Immature natural killer cell (primary cell): ENCODE results near the gene NTM. TPM values are rescaled to one million over a fixed set of nuclear protein-coding genes. Genes with fewer than 3 reads are reported as not detected.

Source experiments
- DNase-seq, 3 donors: peaks; one replicate each; pipeline ENCODE4 v3.0.0; 2022; ENCODE audit warnings: mixed read lengths in 1 of 3
- H3K27ac Mint-ChIP-seq, 6 donors: one replicate each; pipeline ENCODE4 v1.8.0; 2020; ENCODE audit warnings: mixed read lengths in 6 of 6, mild to moderate bottlenecking in 5 of 6, inconsistent platforms in 4 of 6, moderate library complexity in 3 of 6
- H3K27me3 Mint-ChIP-seq, 3 donors: one replicate each; pipeline ENCODE4 v1.8.0; 2020 to 2021; ENCODE audit warnings: low read depth in 3 of 3, mild to moderate bottlenecking in 3 of 3, mixed read lengths in 3 of 3, moderate library complexity in 3 of 3, inconsistent platforms in 1 of 3
- H3K36me3 Mint-ChIP-seq, 3 donors: one replicate each; pipeline ENCODE4 v1.8.0; 2020; ENCODE audit warnings: mixed read lengths in 3 of 3, inconsistent platforms in 2 of 3, mild to moderate bottlenecking in 2 of 3
- H3K4me1 Mint-ChIP-seq, 2 donors: one replicate each; pipeline ENCODE4 v1.8.0; 2020; ENCODE audit warnings: inconsistent platforms in 2 of 2, mild to moderate bottlenecking in 2 of 2, mixed read lengths in 2 of 2, moderate library complexity in 1 of 2
- H3K4me3 Mint-ChIP-seq, 5 donors: one replicate each; pipeline ENCODE4 v1.8.0; 2020; ENCODE audit warnings: mild to moderate bottlenecking in 5 of 5, mixed read lengths in 5 of 5, inconsistent platforms in 3 of 5, moderate library complexity in 3 of 5
- H3K9me3 Mint-ChIP-seq, 6 donors: one replicate each; pipeline ENCODE4 v1.8.0; 2020; ENCODE audit warnings: mild to moderate bottlenecking in 6 of 6, mixed read lengths in 6 of 6, inconsistent platforms in 4 of 6, moderate library complexity in 3 of 6
- polyA plus RNA-seq, 3 donors: library from polyadenylated mRNA; unstranded; fragments of 300-500 nt; fragmentation: Illumina TruSeq; gene quantifications; one replicate each; pipeline ENCODE4 v1.2.3, GENCODE V29; 2021

Gene NTM
- polyA plus RNA-seq, 3 donors from 2014 or later, result not detected

- Mint-ChIP-seq H3K4me1 (no peaks in the 10 kb centered on the region), H3K9me3 (peaks cover 0 to 12% (median 3%) of the 10 kb centered on the region in 6 donors), H3K36me3 (no peaks in the 10 kb centered on the region), H3K27me3 (peaks cover 1 to 6% (median 2%) of the 10 kb centered on the region in 3 donors), H3K4me3 (no peak overlapping the region), H3K27ac (no peak overlapping the region)
- DNase-seq, result no peak
Measured at GRCh38 chr11:132154781-132155180, 784.4 kb downstream of the NTM start.

GRCh38 chr11:132158091-132158490 is 787.7 kb downstream of the NTM start:
- no peak overlapping the region for H3K27ac Mint-ChIP-seq
- peaks cover 1 to 6% (median 2%) of the 10 kb centered on the region in 3 donors for H3K27me3 Mint-ChIP-seq
- H3K4me1 Mint-ChIP-seq, result no peaks in the 10 kb centered on the region
- H3K36me3 Mint-ChIP-seq, result no peaks in the 10 kb centered on the region
- H3K4me3 Mint-ChIP-seq, result peak overlapping the region in 1 of 5 donors; percentile 15
- H3K9me3 Mint-ChIP-seq, result peaks cover 0 to 10% (median 7%) of the 10 kb centered on the region in 6 donors
- DNase-seq, result no peak

- Mint-ChIP-seq H3K9me3 (peaks cover 0 to 10% (median 7%) of the 10 kb centered on the region in 6 donors), H3K27me3 (peaks cover 1 to 6% (median 2%) of the 10 kb centered on the region in 3 donors), H3K4me3 (no peak overlapping the region), H3K27ac (no peak overlapping the region), H3K36me3 (no peaks in the 10 kb centered on the region), H3K4me1 (no peaks in the 10 kb centered on the region)
- no peak for DNase-seq
Measured at GRCh38 chr11:132158696-132159095, 788.3 kb downstream of the NTM start.

DNA sequence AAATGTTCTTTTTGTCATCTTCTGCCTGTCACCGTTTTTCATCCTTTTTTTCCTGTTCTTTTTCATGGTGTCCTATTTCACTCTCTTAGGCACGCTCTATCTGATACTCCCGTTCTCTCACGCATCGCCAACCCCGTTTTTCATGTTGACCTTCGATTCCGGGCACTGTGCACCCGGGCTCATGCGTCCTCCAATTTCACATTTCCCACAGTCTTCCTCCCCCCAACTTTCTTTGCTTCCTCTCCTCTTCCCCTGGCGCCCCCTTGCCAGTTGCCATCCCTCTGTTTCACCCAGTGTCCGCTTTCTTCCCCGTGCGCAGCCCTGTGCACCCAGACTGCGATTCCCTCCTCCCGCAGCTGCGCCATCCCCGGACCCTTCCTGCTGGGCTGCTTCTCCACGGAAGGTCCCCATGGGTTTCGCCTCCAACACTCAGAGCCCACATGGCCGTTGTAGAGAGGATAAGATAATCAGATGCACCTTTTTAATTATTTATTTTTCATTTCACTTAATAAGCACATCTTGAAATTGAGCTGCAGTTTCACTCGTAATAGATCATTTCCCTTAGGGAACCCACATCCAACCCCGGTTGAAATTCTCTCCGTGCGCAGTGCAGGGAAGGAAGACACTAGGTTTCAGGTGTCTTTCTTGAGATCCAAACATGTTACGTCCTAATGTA is 791.1 kb downstream of the NTM start:
- H3K4me1 Mint-ChIP-seq, result no peaks in the 10 kb centered on the region
- H3K36me3 Mint-ChIP-seq, result no peaks in the 10 kb centered on the region
- peaks cover 2 to 7% (median 6%) of the 10 kb centered on the region in 6 donors for H3K9me3 Mint-ChIP-seq
- peaks cover 0 to 6% (median 0%) of the 10 kb centered on the region in 3 donors for H3K27me3 Mint-ChIP-seq
- no peak for DNase-seq
- H3K27ac Mint-ChIP-seq, result no peak overlapping the region
- no peak overlapping the region for H3K4me3 Mint-ChIP-seq

DNA sequence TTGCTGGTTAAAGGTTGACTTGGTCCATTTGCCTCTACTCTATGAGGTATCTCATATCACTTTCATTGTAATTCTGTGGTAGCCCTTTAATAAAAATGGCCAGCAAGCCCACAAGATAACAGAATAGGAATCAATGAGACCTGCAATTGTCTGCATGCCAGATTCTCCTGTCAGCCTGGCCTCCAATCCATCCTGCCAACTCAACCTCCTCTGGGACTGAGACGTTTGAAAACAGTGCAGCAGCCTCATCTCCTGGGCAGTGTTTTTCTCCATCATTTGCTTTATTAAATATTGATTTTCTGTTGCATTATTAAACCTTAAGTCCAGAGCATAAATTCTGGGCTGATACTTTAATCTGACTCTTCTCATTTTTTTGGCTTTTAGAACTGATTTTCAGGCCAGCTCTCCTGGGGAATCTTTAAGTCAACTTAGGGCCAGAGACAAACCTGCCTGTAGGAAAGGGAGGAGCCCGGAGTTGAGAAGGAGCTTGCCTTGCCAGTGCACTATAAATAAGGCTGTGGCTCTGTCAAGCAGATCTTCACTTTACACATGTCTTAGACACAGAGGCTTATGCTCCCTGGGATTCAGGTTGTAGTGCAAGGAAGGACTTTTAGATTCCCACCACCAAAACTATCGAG is 798.0 kb downstream of the NTM start:
- no peak overlapping the region for H3K27ac Mint-ChIP-seq
- no peak for DNase-seq
- no peaks in the 10 kb centered on the region for H3K36me3 Mint-ChIP-seq
- peaks cover 5 to 20% (median 10%) of the 10 kb centered on the region in 6 donors for H3K9me3 Mint-ChIP-seq
- H3K4me3 Mint-ChIP-seq, result no peak overlapping the region
- H3K27me3 Mint-ChIP-seq, result peaks cover 0 to 1% (median 0%) of the 10 kb centered on the region in 3 donors
- no peaks in the 10 kb centered on the region for H3K4me1 Mint-ChIP-seq

DNA sequence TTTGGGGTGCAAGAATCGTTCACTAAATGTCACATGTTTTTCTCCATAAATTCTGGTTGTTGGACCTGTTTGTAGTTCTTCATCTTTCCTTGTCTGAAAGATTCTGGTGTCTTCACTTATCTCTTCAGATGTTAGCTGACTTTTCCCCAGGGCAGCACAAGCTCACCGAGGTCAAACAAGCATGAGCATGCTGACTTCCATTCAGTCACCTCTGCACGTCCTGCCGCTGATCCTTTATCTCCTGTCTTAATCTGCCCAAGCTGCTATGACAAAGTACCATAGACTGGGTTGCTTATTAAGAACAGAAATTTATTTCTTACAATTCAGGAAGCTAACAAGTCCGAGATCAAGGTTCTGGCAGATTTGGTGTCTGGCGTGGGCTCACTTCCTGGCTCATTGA is 800.6 kb downstream of the NTM start:
- H3K9me3 Mint-ChIP-seq, result peaks cover 4 to 34% (median 14%) of the 10 kb centered on the region in 6 donors
- no peak overlapping the region for H3K4me3 Mint-ChIP-seq
- H3K4me1 Mint-ChIP-seq, result no peaks in the 10 kb centered on the region
- H3K27ac Mint-ChIP-seq, result no peak overlapping the region
- no peaks in the 10 kb centered on the region for H3K36me3 Mint-ChIP-seq
- no peak for DNase-seq
- H3K27me3 Mint-ChIP-seq, result peaks cover 0 to 3% (median 0%) of the 10 kb centered on the region in 3 donors

GRCh38 chr11:132174362-132175255 is 804.2 kb downstream of the NTM start:
- Mint-ChIP-seq H3K36me3 (no peaks in the 10 kb centered on the region), H3K27ac (no peak overlapping the region), H3K9me3 (peaks cover 7 to 30% (median 12%) of the 10 kb centered on the region in 6 donors), H3K4me1 (no peaks in the 10 kb centered on the region), H3K4me3 (no peak overlapping the region), H3K27me3 (peaks cover 0 to 3% (median 2%) of the 10 kb centered on the region in 3 donors)
- DNase-seq, result no peak

DNA sequence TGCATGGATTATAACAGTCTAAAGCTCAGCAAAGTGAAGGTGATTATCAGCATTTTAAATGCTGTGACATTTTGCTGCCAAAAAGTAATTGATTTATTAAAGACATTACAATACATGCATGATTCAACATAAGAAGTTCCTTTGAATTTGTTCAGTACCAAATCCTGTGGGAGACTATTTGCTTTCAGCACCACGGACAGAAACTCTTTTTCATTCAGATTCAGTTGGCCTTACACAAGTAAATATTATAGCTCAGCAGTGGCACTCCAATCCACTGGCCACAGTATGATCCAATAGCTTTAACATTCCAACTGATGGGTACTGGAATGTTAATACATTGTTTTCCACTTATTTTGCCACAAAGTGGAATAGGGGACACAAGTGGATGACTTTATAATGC is 806.7 kb downstream of the NTM start:
- H3K4me3 Mint-ChIP-seq, result no peak overlapping the region
- no peaks in the 10 kb centered on the region for H3K36me3 Mint-ChIP-seq
- no peak for DNase-seq
- H3K9me3 Mint-ChIP-seq, result peaks cover 4 to 33% (median 12%) of the 10 kb centered on the region in 6 donors
- H3K27ac Mint-ChIP-seq, result no peak overlapping the region
- H3K27me3 Mint-ChIP-seq, result peaks cover 0 to 2% (median 1%) of the 10 kb centered on the region in 3 donors
- no peaks in the 10 kb centered on the region for H3K4me1 Mint-ChIP-seq

- Mint-ChIP-seq H3K9me3 (peaks cover 4 to 24% (median 11%) of the 10 kb centered on the region in 6 donors), H3K27me3 (peaks cover 0 to 1% (median 0%) of the 10 kb centered on the region in 3 donors), H3K4me3 (no peak overlapping the region), H3K36me3 (no peaks in the 10 kb centered on the region), H3K27ac (no peak overlapping the region), H3K4me1 (no peaks in the 10 kb centered on the region)
- no peak for DNase-seq
Measured at GRCh38 chr11:132184079-132184478, 813.7 kb downstream of the NTM start.

GRCh38 chr11:132185726-132186592 is 815.5 kb downstream of the NTM start:
- Mint-ChIP-seq H3K27ac (no peak overlapping the region), H3K9me3 (peaks cover 4 to 30% (median 12%) of the 10 kb centered on the region in 6 donors), H3K4me3 (no peak overlapping the region), H3K4me1 (no peaks in the 10 kb centered on the region), H3K36me3 (no peaks in the 10 kb centered on the region), H3K27me3 (no peaks in the 10 kb centered on the region)
- DNase-seq, result no peak

DNA sequence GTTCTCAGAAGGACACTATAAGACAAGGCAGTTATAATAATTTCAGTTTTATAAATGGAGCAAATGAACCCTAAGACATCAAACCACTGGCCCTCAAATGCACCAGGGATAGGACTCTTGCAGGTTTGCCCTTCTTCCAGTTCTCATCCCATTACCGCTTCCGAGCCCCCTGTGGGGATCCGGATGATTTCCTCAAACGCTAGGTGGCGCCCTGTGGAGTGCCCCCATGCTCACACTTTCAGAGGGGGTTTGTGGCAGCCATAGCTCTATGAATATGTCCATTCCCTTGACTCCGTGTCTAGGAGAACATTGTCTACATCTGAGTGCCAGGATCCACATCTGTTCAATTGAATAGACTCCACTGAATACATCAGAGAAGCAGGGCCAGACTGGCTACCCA is 816.3 kb downstream of the NTM start:
- no peaks in the 10 kb centered on the region for H3K36me3 Mint-ChIP-seq
- peaks cover 4 to 30% (median 9%) of the 10 kb centered on the region in 6 donors for H3K9me3 Mint-ChIP-seq
- no peak overlapping the region for H3K27ac Mint-ChIP-seq
- no peak overlapping the region for H3K4me3 Mint-ChIP-seq
- H3K27me3 Mint-ChIP-seq, result no peaks in the 10 kb centered on the region
- H3K4me1 Mint-ChIP-seq, result no peaks in the 10 kb centered on the region
- DNase-seq, result no peak

- no peaks in the 10 kb centered on the region for H3K27me3 Mint-ChIP-seq
- no peaks in the 10 kb centered on the region for H3K4me1 Mint-ChIP-seq
- H3K27ac Mint-ChIP-seq, result no peak overlapping the region
- DNase-seq, result no peak
- H3K4me3 Mint-ChIP-seq, result no peak overlapping the region
- no peaks in the 10 kb centered on the region for H3K36me3 Mint-ChIP-seq
- peaks cover 4 to 30% (median 9%) of the 10 kb centered on the region in 6 donors for H3K9me3 Mint-ChIP-seq
Measured at GRCh38 chr11:132187386-132187785, 817.0 kb downstream of the NTM start.

DNA sequence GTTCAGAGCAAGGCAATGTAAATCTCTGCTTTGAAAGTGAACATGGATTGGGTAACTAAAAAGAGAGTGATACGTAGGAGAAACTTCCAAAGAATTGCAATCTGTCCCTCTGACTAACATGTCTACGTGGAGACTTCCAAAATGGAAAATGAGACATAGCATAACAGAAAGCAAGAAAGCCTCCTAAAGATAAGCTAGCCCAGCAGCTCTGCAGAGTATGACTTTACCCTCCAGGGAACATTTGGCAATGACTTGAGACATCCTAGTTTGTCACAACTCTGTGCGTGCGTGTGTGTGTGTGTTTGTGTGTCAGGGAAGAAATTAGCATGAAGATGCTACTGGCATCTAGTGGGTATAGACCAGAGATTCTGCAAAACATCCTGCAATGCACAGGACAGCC is 817.4 kb downstream of the NTM start:
- Mint-ChIP-seq H3K9me3 (peaks cover 1 to 30% (median 9%) of the 10 kb centered on the region in 6 donors), H3K4me3 (no peak overlapping the region), H3K27ac (no peak overlapping the region), H3K4me1 (no peaks in the 10 kb centered on the region), H3K27me3 (no peaks in the 10 kb centered on the region), H3K36me3 (no peaks in the 10 kb centered on the region)
- DNase-seq, result no peak
